Urothelium cell line (cell line): ENCODE results near the gene PSMD3.

Experiments used
- DNase-seq: peaks from one replicate; pipeline ENCODE4 v3.0.0; 2011; ENCODE audit warnings: low spot score, mixed read lengths
- FAIRE-seq: peaks from 2 replicates; lab custom pipeline; 2011; peaks lifted over from hg19 to GRCh38; lab: Jason Lieb, UNC

PSMD3 gene

GRCh38 chr17:40038882-40039513 is 58.4 kb downstream of the PSMD3 start:
- peak; percentile 48 for DNase-seq

GRCh38 chr17:40041196-40041595 is 60.6 kb downstream of the PSMD3 start:
- FAIRE-seq (no peak), DNase-seq (no peak)

More at GRCh38 chr17:40038882-40039513, 58.4 kb downstream of the PSMD3 start:
- FAIRE-seq = no peak
